Activated CD4-positive, alpha-beta T cell treated with anti-CD3 and anti-CD28 coated beads, Interleukin-2, amount 50 U/mL, for 1 hour (primary cell): ENCODE data around the gene REEP1.
"Not testable (repeated sequence)": the region's sequence is repeated elsewhere in the genome, so short reads cannot be mapped to it uniquely, and the experiment has no call there.

Experiments
- DNase-seq: peaks from one replicate; pipeline ENCODE4 v3.0.0-alpha.2; 2020

Gene REEP1

GRCh38 chr2:86239326-86239725 is 98.1 kb downstream of the REEP1 start:
- no peak for DNase-seq

DNA sequence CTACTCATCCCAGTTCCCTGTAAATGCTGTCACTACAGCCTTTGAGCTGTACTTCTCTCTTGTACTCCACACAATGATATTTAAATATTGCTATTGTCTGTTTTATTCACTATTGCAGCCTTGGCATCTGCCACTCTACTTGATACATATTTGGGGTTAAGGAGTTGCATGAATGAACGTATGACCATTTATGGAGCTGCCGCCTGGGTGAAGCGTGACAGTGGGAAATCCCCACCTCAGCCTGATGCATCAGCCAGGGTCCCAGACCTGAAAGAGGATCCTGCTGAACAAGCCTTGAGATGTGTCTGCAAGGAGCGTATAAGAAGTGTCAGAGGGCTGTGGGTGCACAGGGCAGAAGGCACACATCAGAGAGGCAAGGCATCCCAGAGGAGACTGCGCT is 99.1 kb downstream of the REEP1 start:
- DNase-seq: peak; percentile 16

GRCh38 chr2:86237172-86237571 is 100.3 kb downstream of the REEP1 start:
- DNase-seq: no peak

GRCh38 chr2:86235196-86235980 is 102.0 kb downstream of the REEP1 start:
- DNase-seq: no peak

DNA sequence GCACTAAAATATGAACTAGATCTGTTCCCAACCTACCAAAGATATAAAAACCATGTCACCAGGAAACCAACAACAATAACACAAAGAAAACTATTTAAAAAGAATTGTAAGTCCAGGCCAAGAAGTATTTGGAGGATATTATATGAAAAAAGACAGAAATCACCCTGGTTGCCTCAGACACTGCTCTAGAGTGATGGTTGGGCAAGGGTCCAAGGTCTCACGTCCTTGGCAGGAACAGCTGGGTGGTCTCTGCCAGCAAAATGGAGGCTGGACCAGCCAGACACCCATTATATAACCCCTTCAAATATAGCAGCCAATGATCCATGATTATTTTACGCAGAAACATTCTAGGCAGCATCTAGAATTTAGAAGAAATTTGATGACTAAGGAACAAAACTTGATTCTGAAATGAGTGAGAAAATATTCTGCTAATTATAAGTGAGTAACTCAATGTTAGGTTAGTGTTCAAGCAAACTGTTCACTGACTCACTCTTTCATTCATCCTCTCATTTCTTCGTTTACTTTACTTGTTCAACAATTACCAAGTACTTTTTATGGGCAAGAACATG is 102.8 kb downstream of the REEP1 start:
- no peak for DNase-seq

DNA sequence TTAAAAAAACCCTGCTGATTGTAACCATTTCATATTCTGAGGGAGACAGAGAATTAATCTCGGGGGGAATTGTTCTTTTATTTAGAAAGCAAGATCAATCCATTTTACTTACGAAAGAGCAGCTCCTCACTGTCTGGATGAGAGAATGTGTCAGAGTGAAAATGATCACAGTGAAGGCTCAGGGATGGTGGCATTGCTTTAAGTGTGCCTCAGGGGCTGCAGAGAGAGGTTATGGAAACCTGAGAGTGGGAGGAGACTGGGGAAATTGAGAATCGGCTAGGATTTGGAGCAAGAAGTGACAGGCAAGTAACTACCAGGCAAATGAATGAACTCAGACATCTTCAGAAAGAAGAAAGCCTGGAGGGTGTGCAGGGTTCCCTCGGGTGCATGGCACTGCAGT is 104.0 kb downstream of the REEP1 start:
- DNase-seq: no peak

GRCh38 chr2:86232910-86233309 is 104.5 kb downstream of the REEP1 start:
- DNase-seq: no peak

- DNase-seq: no peak
Measured at GRCh38 chr2:86232373-86232784, 105.0 kb downstream of the REEP1 start.

GRCh38 chr2:86231680-86232372 is 105.6 kb downstream of the REEP1 start:
- DNase-seq: no peak

DNA sequence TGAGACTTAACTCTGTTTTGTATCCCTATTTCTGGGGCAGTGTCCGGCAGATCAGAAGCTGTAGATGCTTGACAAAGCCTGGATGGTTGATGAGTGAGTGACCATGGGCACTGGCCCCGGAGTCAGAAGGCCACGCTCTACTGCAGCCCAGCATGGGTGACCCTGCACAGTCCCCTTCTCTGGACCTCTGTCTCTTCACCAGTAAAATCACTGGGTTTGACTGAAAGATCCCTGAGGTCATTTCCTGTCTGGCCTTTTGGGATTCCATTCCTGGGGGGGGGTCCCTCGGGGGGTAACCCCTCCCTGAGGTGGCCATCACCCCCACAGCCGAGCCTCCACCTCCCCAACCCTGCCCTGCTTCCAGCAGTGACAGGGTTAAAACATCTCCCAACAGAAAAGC is 106.5 kb downstream of the REEP1 start:
- DNase-seq: no peak

GRCh38 chr2:86229221-86229620 is 108.2 kb downstream of the REEP1 start:
- DNase-seq: no peak

- DNase-seq: not testable (repeated sequence)
Measured at GRCh38 chr2:86228574-86228973, 108.9 kb downstream of the REEP1 start.

- no peak for DNase-seq
Measured at GRCh38 chr2:86227685-86228084, 109.7 kb downstream of the REEP1 start.

DNA sequence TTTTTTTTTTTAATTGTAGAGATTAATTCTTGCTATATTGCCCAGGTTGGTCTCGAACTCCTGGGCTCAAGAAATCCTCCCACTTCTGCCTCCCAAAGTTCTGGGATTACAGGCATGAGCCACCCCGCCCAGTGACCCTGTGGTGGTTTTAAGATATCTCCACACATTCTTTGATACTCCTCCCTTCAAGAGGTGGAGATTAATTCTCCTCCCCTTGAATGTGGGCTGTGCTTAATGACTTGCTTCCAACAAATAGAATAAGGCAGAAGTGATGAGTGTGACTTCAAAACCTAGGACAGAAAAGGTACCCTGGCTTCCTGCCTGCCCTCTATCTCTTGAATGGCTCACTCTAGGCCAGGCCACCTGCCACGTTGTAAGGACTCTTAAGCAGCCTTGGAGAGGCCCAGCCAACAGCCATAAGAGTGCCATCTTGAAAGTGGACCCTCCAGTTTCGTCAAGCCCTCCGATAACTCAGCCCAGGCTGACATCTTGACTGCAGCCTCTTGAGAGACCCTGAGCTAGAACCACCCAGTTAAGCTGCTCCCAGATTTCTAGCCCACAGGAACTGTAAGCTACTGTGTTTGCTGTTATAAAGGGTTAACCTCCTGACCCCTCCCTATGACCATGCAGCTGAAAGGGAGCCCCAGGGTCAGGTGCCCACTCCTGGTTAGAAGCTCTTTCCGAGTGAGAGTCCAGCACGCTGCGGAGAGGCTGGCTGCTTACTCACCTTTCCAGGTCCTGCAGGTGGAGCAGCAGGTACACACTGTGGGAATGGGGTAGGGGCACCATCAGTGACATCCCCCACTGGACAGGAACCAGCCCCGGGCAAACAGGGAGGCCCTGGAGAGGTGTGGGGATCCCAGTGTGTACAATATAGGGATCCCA is 110.5 kb downstream of the REEP1 start:
- DNase-seq: no peak

GRCh38 chr2:86226070-86226469 is 111.4 kb downstream of the REEP1 start:
- no peak for DNase-seq

GRCh38 chr2:86225581-86225980 is 111.8 kb downstream of the REEP1 start:
- peak; percentile 20 for DNase-seq

DNA sequence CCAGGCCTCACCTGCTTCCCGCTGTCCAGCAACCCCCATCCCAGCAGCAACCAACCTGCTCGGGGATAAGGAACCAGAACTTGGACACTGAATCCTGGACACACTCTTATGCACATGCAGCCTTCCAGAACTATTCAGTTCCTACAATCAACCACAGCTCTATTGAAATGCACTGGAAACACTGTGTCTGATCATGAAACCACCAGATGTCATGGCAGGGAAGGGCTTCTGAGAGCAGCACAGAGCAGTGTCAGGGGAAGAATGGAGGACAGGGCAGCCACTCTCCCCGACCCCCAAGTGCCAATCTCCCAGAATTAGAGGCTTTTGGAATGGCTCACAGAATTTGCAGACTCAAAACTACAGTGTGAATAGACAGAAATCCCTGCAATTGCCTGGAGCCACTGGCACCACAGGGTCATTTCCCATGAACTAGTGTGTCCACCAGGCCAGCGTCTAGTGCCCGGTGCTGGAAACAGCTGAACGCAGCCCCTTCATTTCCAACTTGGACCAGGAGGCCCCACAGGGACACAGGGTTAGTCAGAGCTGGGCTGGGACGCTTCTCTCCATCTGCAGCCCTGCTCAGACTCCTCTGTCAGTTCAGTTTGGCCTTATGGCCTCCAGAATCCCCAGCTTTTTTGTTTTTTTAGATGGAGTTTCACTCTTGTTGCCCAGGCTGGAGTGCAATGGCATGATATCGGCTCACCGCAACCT is 112.6 kb downstream of the REEP1 start:
- DNase-seq: no peak

- DNase-seq: no peak
Measured at GRCh38 chr2:86223927-86224560, 113.4 kb downstream of the REEP1 start.

DNA sequence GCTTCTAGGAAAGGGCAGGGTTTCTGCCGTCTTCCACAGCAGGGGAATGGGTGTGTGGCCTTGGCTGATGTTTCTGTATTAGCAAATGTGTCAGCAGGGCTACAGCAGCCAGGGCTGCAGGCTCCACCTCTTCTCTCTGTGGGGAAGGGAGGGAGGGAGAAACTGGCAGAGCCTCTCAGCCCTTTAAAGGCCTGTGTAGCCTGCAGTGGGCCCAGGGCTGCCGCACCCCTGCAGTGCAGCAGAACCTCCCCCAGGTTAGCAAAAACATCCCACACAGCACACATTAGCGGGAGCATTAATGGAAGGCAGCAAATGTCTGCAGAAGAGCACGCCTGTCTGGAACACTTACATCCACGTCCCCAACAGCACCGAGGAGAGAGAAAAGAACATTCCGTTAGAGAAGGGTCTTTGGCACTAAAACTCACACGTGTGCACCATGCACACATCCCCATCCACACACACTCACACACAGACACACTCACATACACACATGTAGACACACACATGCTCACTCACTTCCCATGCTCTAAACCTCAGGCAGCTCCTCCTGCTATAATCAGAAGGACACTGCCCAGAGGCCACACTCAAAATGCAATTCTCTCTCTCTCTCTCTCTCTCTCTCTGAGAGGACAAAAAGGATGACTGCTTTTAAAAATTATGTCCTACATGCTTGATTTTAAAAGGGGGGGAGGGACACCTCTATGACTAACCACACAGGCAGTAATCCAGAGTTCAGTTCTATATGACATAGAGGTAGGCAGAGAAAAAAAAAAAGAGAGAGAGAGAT is 114.1 kb downstream of the REEP1 start:
- DNase-seq: no peak

DNA sequence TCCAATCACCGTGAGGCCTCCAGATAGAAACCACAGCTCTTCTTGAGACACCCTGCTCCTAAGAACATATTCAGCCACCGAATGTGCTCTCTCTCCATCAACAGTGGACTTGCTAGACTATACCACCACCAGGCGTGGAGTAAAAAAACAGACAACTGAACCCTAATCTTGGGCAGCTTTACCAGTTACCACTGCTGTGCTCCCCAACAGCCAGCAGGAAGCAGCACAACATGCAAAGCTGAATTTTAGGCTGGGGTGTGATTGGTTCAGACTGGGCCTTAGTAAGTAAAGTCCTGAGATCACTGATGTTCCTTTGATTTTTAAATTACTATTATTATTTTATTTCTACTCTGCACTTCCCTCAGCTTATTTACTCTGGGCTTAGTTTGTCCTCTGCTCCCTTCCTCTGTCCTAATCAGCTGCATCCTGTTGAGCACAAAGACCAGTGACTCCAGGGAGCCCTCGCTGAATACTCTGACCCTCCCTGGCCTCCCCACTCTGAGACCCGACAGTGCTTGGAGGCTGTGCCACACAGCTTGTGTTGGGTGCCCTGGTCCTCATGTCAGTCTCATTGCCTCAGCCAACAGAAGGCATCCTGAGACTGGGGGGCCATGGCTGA is 116.3 kb downstream of the REEP1 start:
- peak; percentile 56 for DNase-seq

DNA sequence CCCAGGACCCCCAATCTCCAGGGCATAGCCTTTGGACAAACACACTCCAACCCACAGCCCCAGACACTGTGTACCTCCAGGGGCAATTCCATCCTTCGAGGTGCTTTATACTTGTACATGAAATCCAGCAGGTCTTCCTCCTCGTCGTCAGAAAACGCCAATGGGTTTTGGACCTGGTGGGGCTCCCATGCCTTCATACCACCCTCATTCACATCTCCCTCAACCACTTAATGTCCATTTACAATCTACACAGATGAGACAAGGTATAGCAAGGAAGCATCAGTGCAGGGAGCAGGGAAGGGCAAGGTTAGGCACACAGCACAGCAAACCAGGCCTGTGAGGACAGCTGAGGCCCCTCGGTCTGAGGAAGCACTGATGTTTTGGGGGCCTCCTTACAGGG is 117.5 kb downstream of the REEP1 start:
- no peak for DNase-seq
